ENCODE results near the gene AKAP12.

Gene AKAP12

DNA sequence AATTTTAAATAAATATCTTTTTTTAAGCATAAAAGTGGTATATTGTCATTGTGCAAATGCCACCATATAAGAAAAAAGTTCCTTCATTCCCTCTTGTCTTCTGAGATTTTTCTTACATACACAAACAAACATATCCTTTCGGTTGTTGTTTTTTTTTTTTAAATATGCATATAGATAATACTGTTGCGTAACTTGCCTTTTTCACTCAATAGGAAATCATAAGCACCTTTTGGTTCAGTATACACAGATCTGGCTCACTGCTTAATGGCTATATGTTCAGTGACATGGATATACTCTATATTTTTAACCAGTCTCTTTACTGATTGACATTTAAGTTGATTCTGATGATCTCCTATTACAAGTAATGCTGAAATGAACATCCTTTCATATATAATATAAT lies 40.1 kb downstream of the AKAP12 start:
- no peak for DNase-seq
- TF ChIP-seq GATA1 (IDR thresholded peaks at IDR 0.05; ENCODE audit: low read depth, low read length) (no peak), POLR2A (IDR thresholded peaks at IDR 0.05; ENCODE audit: low read length) (no peak)

DNA sequence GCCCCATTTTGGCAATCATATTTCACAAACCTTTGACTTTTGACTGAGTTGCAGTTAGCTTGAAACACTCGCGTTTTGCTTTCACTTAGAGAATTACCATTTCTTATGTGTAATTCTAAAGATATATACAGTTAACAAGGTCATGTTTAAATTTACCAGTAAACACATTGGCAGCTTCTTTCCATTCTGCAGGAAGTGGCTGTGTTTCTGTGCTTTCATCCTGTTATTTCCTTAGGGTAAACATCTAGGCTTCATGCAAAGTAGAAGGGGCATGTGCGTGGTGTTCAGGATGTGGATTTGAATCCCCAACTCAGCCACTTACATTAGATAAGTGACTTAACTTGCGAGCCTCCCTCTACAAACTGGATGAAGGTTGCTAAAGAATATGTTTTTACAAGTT lies 41.1 kb downstream of the AKAP12 start:
- TF ChIP-seq POLR2A (IDR thresholded peaks at IDR 0.05; ENCODE audit: low read length): no peak
- TF ChIP-seq GATA1 (IDR thresholded peaks at IDR 0.05; ENCODE audit: low read depth, low read length): no peak
- DNase-seq: no peak

DNA sequence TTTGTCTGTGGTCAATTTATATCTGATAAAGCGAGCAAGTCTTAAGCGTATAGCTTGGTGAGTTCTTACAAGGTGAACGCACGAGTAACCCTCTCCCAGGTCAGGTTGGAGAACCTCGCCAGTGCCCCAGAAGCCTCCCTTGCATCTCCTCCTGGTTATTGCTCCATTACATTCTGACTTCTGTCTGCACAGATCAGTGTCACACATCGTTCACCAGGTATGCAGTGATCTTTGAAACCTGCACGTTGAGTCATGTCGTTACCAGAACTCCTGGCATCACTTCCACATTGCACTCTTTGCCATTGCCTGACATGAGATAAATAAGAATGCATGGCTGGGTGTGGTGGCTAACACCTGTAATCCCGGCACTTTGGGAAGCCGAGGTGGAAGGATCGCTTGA lies 44.2 kb downstream of the AKAP12 start:
- no peak for TF ChIP-seq POLR2A (IDR thresholded peaks at IDR 0.05; ENCODE audit: low read length)
- TF ChIP-seq GATA1 (IDR thresholded peaks at IDR 0.05; ENCODE audit: low read depth, low read length): no peak
- DNase-seq: no peak

DNA sequence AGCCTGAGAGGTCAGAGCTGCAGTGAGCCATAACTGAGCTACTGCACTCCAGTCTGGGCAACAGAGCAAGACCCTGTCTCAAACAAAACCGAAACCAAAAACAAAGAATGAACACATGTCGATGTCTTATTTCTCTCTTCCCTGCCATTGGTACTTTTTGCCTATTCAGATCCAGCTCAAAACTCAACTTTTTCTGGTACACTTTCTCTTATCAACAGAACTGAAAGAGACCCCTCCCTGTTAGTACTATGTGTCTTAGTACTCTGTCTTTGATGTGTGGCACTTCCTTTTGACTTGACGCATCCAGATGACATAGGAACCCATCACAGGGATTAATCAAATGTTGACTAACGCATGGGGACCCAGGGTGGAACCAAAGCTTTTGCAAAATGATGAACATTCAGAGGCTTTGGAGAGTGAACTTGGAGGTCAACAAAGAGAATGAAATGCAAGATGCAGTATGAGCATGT lies 44.8 kb downstream of the AKAP12 start:
- DNase-seq: no peak
- TF ChIP-seq POLR2A (IDR thresholded peaks at IDR 0.05; ENCODE audit: low read length) (no peak), GATA1 (IDR thresholded peaks at IDR 0.05; ENCODE audit: low read depth, low read length) (no peak)

DNA sequence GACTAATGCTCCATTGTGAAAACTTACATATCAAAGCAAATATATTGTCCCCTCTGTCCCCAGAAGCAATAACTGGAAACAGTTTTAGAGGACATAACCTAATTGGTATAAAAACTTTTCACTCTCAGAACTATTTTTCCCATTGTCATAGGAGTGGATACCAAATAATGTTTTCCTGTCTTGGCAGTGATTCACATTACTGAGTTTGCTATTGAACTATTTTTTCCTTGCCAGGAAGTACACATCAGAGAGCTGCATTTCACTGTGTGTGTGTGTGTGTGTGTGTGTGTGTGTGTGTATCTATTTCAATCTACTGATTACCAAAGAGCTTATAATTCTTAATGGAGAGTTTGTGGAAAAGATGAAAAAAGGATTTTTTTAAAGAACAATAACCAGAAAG lies 45.4 kb downstream of the AKAP12 start:
- DNase-seq: no peak
- no peak for TF ChIP-seq GATA1 (IDR thresholded peaks at IDR 0.05; ENCODE audit: low read depth, low read length)
- TF ChIP-seq POLR2A (IDR thresholded peaks at IDR 0.05; ENCODE audit: low read length): no peak

DNA sequence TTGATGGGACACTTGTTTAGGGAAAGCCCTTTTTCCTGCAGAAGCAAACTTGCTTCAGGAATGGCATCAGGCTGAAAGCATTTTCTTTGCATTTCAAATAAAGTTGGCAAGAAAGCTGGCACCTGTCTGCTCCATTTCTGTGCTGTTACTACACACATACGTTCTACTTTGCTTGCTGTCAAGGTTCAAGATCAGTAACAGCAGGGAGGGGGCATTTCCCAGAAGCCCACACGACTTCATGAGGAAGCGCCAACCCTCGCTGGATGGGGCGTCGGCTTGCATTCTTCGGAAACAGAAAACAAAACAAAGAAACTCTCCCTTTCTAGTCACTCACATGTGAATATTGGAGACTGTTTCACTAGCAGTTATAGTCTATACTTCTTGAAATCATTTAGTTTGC lies 46.4 kb downstream of the AKAP12 start:
- no peak for TF ChIP-seq GATA1 (IDR thresholded peaks at IDR 0.05; ENCODE audit: low read depth, low read length)
- TF ChIP-seq POLR2A (IDR thresholded peaks at IDR 0.05; ENCODE audit: low read length): no peak
- no peak for DNase-seq

DNA sequence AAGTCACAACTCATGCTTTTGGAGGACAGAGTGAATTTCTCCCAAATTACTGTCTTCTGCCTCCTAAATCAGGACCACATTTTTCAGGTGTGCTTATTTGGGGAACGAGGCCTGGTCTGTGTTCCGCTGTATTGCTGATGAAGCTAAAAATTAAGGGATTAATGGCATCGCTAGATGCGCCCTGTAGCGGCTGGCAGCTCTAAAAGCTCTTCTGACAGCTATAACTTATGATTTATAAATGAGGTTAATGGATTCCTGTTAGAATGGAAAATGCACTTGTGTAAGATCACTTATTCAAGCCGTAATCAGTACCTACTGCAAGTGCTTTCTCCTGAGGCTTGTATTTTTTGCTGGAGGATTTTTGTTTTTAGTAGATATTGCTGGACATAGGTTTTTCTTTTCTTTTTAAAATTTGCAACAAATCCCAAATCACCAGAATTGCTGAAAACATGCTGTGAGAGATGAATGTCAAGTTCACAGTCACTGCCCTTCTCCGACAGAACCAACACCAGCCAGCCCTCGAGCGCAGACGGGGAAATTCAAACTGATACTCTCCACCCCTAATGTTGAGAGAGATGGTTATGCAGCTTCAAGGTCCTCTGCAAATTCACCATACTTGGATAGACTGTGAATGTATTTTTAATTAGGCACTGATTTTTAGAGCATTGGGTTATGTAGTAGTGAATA lies 49.1 kb downstream of the AKAP12 start:
- no peak for DNase-seq
- no peak for TF ChIP-seq POLR2A (IDR thresholded peaks at IDR 0.05; ENCODE audit: low read length)
- TF ChIP-seq GATA1 (IDR thresholded peaks at IDR 0.05; ENCODE audit: low read depth, low read length): no peak

- no peak for TF ChIP-seq POLR2A (IDR thresholded peaks at IDR 0.05; ENCODE audit: low read length)
- no peak for TF ChIP-seq GATA1 (IDR thresholded peaks at IDR 0.05; ENCODE audit: low read depth, low read length)
- DNase-seq: no peak
Measured at GRCh38 chr6:151289399-151290007, 49.7 kb downstream of the AKAP12 start.

DNA sequence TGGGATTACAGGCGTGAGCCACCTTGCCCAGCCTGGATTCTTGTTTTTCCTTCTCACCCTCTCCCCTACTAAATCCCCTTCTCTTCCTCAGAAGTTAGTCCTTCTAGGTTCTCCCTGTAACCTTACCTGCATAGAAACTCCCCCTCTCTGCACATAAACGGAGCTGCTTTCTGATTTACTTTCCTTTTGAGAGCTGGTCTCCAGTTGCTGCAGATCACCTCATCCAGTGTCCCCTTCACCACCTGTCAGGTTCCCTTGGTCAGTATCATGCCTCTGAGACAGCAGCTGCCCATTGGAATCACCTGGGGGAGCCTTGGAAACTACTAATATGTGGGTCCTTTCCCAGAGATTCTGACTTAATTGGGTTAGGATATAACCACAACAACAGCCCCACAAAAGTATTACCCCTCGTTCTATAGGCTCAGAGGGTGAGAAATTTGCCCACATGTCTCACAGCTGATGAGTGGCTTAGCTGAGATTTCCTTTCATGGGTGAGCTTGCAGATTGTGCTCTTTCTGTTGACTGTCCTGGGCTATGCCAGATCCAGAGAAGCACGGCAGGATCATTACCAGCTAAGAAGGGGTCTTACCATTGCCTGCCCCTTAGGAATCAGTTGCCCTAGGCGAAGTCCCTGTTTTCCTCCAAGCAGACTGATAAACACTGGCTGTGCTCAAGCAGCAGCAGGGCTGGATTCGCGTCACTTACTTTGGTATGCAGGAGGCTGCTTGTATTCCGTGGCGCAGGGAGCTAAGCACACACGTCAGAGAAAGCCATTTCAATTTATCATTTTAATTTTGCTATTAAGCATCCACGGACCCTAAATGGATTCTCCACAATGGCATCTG lies 51.3 kb downstream of the AKAP12 start:
- no peak for DNase-seq
- TF ChIP-seq POLR2A (IDR thresholded peaks at IDR 0.05; ENCODE audit: low read length) (no peak), GATA1 (IDR thresholded peaks at IDR 0.05; ENCODE audit: low read depth, low read length) (no peak)

DNA sequence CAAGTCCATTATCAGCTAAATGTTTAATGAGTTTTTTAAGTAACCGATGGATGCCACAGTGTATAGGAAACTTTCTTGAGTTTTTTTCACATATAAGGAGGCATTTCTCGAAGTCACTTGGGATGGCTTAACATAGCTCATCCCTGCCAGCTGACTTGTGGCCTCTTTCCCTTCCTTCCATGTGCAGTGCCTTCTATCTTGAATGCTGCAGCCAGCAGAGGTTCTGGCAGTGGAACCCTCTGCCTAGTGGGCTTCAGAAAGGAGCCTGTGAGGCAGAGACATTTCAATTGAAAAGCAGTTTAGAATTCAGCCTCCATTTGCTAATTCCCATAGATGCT lies 51.9 kb downstream of the AKAP12 start:
- no peak for DNase-seq

GRCh38 chr6:151292974-151293687 lies 53.4 kb downstream of the AKAP12 start:
- DNase-seq: no peak

More for the DNA sequence above, 51.9 kb downstream of the AKAP12 start:
- no peak for TF ChIP-seq POLR2A (IDR thresholded peaks at IDR 0.05; ENCODE audit: low read length)
- TF ChIP-seq GATA1 (IDR thresholded peaks at IDR 0.05; ENCODE audit: low read depth, low read length): no peak

GRCh38 chr6:151293688-151294016 lies 53.9 kb downstream of the AKAP12 start:
- TF ChIP-seq POLR2A (IDR thresholded peaks at IDR 0.05; ENCODE audit: low read length): no peak
- no peak for TF ChIP-seq GATA1 (IDR thresholded peaks at IDR 0.05; ENCODE audit: low read depth, low read length)
- no peak for DNase-seq

More at GRCh38 chr6:151292974-151293687, 53.4 kb downstream of the AKAP12 start:
- no peak for TF ChIP-seq POLR2A (IDR thresholded peaks at IDR 0.05; ENCODE audit: low read length)
- no peak for TF ChIP-seq GATA1 (IDR thresholded peaks at IDR 0.05; ENCODE audit: low read depth, low read length)

GRCh38 chr6:151294561-151295101 lies 54.9 kb downstream of the AKAP12 start:
- DNase-seq: no peak
- TF ChIP-seq POLR2A (IDR thresholded peaks at IDR 0.05; ENCODE audit: low read length) (no peak), GATA1 (IDR thresholded peaks at IDR 0.05; ENCODE audit: low read depth, low read length) (no peak)

DNA sequence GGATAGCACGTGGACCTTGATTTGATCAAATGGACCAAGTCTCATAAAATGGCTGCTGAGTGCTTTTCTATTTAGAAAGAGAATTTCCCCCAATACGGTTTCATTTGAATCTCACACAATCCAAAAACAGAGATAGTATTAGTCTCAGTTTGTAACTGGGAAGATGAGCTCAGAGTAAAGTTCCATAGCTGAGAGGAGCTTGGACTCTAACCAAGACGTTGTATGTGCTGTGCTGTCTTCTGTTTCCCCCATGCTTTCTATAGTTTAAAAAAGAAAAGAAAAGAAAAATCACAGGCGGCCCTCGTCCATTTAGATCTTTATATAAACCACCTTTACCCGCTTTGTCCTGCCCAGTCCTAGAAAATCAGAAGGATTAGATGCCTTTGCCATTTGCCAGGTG lies 58.1 kb downstream of the AKAP12 start:
- DNase-seq: no peak
- TF ChIP-seq POLR2A (IDR thresholded peaks at IDR 0.05; ENCODE audit: low read length) (no peak), GATA1 (IDR thresholded peaks at IDR 0.05; ENCODE audit: low read depth, low read length) (no peak)

Measured in erythroblast (primary cell).